ENCODE results near the gene LCK. TPM values are rescaled to one million over a fixed set of nuclear protein-coding genes. Genes with fewer than 3 reads are reported as not detected.

Gene LCK
- total RNA-seq, 1 donor from 2014 or later: 1.8 TPM

DNA sequence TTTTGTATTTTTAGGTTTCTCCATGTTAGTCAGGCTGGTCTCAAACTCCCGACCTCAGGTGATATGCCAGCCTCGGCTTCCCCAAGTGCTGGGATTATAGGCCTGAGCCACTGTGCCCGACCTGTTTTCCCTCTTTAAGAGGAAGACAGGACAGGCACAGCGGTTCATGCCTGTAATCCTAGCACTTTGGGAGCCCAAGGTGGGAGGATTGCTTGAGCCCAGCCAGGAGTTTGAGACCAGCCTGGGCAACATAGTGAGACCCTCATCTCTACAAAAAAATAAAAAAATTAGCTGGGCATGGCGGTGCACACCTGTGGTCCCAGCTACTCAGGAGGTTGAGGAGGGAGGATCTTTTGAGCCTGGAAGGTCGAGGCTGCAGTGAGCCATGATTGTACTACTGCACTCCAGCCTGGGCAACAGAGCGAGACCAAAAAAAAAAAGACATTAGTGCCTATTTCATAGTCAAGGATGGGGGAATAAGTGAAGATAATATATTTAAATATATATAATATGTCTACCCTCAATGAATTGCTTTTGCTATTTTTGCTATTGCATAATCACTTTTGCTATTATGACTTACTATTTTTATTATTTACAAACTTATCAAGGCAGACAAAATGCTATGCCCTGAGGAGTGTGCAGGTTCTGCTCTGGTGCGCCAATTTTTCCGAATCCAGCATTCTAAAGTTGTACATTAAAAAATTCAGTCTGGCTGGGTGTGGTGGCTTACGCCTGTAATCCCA lies 67.2 kb downstream of the LCK start:
- DNase-seq (ENCODE audit: low spot score): no peak

DNA sequence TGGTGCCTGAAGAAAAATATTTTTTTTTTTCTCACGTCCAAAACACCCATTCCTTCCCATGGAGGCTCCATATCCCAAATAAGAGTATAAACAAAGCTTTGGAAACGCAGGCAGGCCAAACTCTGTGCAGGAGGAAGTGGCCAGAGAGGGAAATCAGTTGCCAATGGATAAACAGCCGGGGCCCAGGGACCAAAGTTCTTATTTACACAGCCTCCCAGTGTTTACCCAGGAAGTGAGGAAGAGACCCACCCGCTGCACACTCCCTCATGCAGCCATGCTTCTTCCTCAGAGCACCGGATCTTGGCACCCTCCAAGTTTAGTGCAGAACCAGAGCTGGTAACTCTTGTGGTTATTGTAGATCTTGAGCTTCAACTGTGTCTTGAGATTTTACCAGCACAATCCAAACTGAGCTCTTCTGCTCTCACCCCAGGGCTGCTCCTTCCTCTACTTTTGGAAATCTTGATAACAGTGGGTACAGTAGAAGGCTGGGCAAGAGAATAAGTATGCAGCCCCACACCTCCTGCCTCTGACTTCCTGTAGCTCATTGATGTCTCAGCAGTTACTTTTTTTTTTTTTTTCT lies 70.7 kb downstream of the LCK start:
- no peak for DNase-seq (ENCODE audit: low spot score)

DNA sequence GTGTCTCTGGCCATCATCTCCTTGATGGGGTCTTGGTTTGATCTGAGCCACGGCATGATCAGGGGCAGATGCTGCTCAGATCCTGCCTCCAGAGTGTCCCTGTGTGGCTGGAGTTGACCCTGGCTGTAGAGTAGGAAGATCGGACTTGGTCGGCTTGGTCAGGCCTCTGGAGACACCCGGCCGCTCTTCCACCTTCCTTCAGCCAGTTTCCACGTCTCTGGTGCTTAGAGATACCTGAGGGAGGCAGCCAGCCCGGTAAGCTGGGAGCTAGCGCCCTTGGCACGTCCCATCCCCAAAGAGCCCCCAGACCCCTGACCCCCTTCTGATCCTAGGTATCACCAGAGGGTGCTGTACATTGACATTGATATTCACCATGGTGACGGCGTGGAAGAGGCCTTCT lies 76.1 kb downstream of the LCK start:
- DNase-seq (ENCODE audit: low spot score): no peak

DNA sequence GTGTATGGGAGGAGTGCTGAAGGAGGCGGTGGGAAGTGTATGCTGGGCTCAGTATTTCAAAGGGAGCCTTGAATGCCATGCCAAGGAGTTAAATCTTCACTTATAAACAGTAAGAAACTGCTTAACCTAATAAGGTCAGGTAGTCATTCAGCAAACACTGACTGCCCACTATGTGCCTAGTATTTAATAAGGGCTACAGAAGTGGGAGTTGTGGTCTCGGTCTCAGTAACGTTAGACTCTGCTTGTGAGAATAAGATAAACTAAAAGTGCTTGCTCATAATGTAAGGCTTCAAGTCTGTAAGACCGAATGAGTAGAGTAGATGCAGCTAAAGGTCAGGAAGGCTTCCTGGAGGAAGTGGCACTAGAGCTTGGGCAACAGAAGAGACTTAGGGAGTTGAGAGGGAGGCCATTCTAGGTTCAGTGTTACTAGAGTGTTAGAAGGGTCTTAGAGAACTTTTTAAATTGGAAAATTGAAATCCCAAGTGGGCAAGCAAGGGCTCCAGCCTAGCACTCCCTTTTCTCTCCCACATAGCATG lies 78.9 kb downstream of the LCK start:
- no peak for DNase-seq (ENCODE audit: low spot score)

DNA sequence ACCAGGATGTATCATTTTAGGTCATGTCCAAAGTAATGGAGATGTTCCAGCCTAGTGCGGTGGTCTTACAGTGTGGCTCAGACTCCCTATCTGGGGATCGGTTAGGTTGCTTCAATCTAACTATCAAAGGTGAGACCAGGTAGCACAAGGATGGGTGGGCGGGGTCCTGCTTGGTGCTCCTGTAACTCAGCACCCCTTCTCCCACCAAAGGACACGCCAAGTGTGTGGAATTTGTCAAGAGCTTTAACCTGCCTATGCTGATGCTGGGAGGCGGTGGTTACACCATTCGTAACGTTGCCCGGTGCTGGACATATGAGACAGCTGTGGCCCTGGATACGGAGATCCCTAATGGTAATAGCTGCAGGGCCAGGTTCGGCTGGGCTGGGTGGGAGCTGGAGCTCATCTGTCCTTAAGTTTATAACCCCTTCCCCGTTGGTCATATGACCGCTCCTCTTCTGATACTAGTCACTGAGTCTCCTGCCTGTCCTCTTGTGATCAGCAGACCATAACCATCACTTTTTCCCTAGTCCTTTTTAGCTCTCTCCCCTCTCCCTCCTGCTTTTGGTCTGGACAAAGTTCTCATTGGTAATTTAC lies 79.6 kb downstream of the LCK start:
- no peak for DNase-seq (ENCODE audit: low spot score)

DNA sequence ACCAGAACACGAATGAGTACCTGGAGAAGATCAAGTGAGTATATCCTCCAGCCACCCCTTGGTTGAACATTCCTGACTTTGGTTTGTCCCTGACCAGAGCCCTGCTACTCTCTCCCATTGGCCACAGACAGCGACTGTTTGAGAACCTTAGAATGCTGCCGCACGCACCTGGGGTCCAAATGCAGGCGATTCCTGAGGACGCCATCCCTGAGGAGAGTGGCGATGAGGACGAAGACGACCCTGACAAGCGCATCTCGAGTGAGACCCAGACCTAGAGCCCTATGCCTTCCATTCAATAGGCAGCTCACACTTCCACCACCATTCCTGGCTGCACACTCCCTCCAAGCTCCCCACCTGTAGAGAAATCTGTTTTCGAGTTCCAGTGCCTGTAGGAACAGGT lies 80.5 kb downstream of the LCK start:
- DNase-seq (ENCODE audit: low spot score): no peak

DNA sequence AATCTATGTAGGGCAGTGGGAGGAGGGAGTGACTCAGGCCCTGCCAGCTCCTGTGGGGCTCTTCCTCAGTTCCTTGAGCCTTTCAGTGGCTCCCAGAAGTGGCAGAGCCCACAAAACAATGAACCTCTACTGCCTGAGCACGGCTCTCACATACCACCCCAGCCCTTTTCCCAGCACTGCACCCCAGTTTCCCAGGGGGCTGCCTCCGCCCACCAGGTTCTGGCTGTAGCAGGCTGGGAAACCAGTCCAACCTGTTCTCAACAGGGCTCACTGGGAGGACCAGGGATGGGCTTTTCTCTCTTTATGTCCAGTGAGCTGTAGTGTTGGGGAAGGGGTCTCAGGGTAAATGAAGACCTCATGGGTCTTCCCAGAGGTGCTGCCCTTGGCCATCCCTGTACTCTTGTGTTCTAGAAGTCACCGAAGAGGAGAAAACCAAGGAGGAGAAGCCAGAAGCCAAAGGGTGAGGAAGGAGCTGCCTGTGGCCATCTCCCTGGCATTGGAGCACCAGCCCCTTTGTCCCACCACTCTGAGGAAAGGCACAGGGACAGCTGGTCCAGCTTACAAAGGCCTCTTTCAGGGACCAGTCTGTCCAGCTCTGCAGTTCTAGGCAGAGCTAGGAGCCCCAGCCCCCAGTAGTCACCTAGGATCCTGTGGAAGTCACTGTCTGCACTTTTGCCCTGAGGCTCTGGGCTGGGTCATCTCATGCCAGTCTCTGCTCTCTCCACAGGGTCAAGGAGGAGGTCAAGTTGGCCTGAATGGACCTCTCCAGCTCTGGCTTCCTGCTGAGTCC lies 81.4 kb downstream of the LCK start:
- no peak for DNase-seq (ENCODE audit: low spot score)

DNA sequence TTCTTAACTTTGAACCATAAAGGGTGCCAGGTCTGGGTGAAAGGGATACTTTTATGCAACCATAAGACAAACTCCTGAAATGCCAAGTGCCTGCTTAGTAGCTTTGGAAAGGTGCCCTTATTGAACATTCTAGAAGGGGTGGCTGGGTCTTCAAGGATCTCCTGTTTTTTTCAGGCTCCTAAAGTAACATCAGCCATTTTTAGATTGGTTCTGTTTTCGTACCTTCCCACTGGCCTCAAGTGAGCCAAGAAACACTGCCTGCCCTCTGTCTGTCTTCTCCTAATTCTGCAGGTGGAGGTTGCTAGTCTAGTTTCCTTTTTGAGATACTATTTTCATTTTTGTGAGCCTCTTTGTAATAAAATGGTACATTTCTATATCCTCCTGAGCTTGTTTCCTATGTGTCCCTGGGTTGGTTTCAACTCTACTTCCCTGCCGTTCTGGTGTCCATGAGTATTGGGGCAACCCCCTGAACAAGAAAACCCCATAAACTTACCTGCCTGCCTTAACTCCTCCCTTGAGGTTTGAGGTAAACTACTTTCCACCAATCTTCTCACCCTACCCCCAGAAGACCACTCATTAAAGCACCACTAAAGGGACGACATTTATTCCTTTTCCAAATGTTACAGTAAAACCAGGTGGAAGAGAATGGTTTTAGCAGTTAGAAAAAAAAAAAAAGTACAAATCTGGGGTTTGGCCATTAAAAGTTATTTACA lies 82.3 kb downstream of the LCK start:
- no peak for DNase-seq (ENCODE audit: low spot score)

DNA sequence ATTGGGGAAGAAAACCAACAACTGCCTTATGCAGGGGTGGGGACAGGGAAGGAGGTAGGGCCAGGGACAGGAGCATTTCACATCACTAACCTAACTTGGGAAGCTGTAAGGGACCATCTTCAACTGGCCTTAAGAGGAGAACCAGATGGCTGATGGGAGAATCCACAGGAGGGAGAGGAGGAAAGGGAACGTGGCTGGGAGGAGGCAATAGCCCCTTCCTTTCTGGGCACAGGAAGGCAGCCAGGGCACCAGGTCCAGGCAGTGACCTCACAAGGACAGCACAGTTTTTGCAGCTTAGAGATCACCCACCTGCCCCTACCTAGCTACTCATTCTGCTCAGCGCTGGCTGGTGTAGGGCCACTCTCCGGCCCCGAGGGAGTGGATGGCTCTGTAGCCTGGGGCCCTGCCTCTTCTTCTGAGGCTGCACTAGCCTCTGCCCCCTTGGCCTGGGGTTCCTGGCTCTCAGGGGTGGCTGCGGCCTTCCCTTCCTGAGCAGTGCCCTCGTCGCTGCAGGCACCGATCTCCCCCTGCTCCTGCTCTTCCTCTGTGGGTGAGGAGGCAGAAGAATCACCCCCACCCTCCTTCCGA lies 83.3 kb downstream of the LCK start:
- no peak for DNase-seq (ENCODE audit: low spot score)

DNA sequence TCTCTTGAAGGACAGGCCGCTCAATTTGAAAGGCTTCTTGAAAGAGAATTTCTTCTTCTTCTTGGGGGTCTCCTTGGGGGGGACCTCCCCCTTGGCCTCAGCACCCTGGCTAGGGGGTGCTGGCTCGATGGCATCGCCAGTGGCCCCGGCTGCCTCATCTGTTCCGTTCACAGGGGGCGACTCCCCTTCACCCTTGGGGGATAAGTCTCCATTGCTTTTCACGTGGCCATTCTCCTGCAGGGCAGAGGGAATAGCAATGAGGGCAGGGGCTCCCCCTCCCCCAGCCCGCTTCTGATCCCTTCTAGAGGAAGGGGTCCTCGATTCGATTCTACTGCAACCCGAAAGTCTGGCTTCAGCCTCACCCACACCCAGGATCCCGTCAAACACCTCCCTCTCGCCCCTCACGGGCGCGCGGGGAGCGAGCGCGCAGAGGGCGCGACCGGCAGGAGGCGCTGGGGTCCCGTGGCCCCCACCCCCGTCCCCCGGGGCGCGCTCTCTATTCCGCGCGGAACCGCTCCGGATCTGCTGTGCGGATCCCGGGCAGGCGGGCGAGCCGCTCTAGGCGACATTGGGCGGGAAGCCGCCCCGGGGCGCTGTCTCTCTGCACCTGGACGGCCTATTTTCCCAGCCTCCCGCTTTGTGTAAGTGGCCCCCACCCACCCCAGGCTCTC lies 83.9 kb downstream of the LCK start:
- no peak for DNase-seq (ENCODE audit: low spot score)

DNA sequence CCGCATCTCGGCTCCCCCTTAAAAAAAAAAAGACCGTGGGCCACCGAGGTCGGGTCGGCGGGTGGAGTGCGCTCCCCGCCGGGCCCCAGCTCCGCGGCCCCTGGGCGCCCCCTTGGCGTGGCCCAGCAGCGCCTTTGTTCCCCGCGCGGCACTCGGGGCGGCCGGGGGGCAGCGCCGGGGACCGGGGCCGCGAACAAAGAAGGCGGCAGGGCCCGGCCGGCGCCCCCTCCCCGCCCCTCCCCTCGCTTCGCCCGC lies 84.4 kb downstream of the LCK start:
- DNase-seq (ENCODE audit: low spot score): no peak

Other genes with a start within 250 kb of the LCK start
- gene KHDRBS1, start 237.4 kb upstream of the LCK start, total RNA-seq: 80.1 TPM
- gene TMEM39B, start 178.3 kb upstream of the LCK start, total RNA-seq: 15.6 TPM
- gene KPNA6, start 143.2 kb upstream of the LCK start, total RNA-seq: 73.7 TPM
- 54.5 TPM for gene TXLNA, start 71.6 kb upstream of the LCK start, total RNA-seq
- 3.5 TPM for gene CCDC28B, start 50.7 kb upstream of the LCK start, total RNA-seq
- gene IQCC, start 45.6 kb upstream of the LCK start, total RNA-seq: 0.67 TPM
- not detected for gene DCDC2B, start 42.2 kb upstream of the LCK start, total RNA-seq
- 18.4 TPM for gene TMEM234, start 28.9 kb upstream of the LCK start, total RNA-seq
- 160 TPM for gene EIF3I, start 28.9 kb upstream of the LCK start, total RNA-seq
- gene FAM167B, start 4.0 kb upstream of the LCK start, total RNA-seq: 7.5 TPM
- gene HDAC1, start 40.8 kb downstream of the LCK start, total RNA-seq: 32.3 TPM
- 51.8 TPM for gene MARCKSL1, start 85.0 kb downstream of the LCK start, total RNA-seq
- 6.2 TPM for gene FAM229A, start 111.2 kb downstream of the LCK start, total RNA-seq
- gene TSSK3, start 111.3 kb downstream of the LCK start, total RNA-seq: 1.2 TPM
- 63.2 TPM for gene BSDC1, start 143.2 kb downstream of the LCK start, total RNA-seq
- not detected for gene ZBTB8B, start 213.8 kb downstream of the LCK start, total RNA-seq